ENCODE measurements around the gene NCCRP1. TPM values are rescaled to one million over a fixed set of nuclear protein-coding genes. Genes with fewer than 3 reads are reported as not detected.

NCCRP1 gene
- total and polyA plus RNA-seq, 4 donors, result not detected

- H3K4me1 ChIP-seq (ENCODE audit: control insufficient read depth in 4 of 4, insufficient read depth in 4 of 4, low read length in 3 of 4), result peaks cover 3 to 20% (median 15%) of the 10 kb centered on the region in 4 donors
- no peak overlapping the region for H3K4me3 ChIP-seq (ENCODE audit: low read depth in 1 of 3, low read length in 3 of 3)
- no peaks in the 10 kb centered on the region for H3K36me3 ChIP-seq (ENCODE audit: control insufficient read depth in 4 of 4, insufficient read depth in 3 of 4, low read depth in 1 of 4, low read length in 3 of 4)
- no peaks in the 10 kb centered on the region for H3K9me3 ChIP-seq (ENCODE audit: control insufficient read depth in 4 of 4, low read length in 3 of 4)
- no peak for TF ChIP-seq JUND (IDR thresholded peaks at IDR 0.05)
- no peak for TF ChIP-seq REST (IDR thresholded peaks at IDR 0.05)
- no peak for TF ChIP-seq ZBTB33 (IDR thresholded peaks at IDR 0.05)
- TF ChIP-seq YY1 (IDR thresholded peaks at IDR 0.05), result no peak
- no peak for TF ChIP-seq TAF1 (conservative IDR thresholded peaks at IDR 0.05)
- TF ChIP-seq, protein P1, sequence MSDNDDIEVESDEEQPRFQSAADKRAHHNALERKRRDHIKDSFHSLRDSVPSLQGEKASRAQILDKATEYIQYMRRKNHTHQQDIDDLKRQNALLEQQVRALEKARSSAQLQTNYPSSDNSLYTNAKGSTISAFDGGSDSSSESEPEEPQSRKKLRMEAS (IDR thresholded peaks at IDR 0.05), result no peak
- peaks cover 0 to 2% (median 0%) of the 10 kb centered on the region in 4 donors for H3K27me3 ChIP-seq (ENCODE audit: control insufficient read depth in 4 of 4, insufficient read depth in 4 of 4, low read length in 3 of 4)
- WGBS, result 86% methylated on average over 5 of the region's 5 CpGs
- H3K27ac ChIP-seq (ENCODE audit: low read depth in 1 of 2, low read length in 2 of 2), result no peak overlapping the region
- H3K9ac ChIP-seq (ENCODE audit: low read depth in 1 of 2, low read length in 2 of 2), result no peak overlapping the region
- DNase-seq (ENCODE audit: low spot score), result no peak
These were observed 54.3 kb downstream of the NCCRP1 start for GRCh38 chr19:39251081-39251480.

Other genes with a start within 250 kb of the NCCRP1 start
- gene FBXO17, start 221.2 kb upstream of the NCCRP1 start, total RNA-seq, result 10 to 100 TPM; 21.3 to 31.9 TPM
- gene FBXO17, start 221.2 kb upstream of the NCCRP1 start, polyA plus RNA-seq, result 10 to 100 TPM; 19.7 to 25.6 TPM
- gene FBXO27, start 164.4 kb upstream of the NCCRP1 start, total RNA-seq, result 1 to 10 TPM; 3.1 to 4.3 TPM
- 1 to 10 TPM; 2.1 to 5.0 TPM for gene FBXO27, start 164.4 kb upstream of the NCCRP1 start, polyA plus RNA-seq
- under 1 TPM in 1 of 2 donors, not detected in 1; 0.05 TPM for gene ACP7, start 112.6 kb upstream of the NCCRP1 start, total RNA-seq
- not detected for gene ACP7, start 112.6 kb upstream of the NCCRP1 start, polyA plus RNA-seq
- gene PAK4, start 71.2 kb upstream of the NCCRP1 start, total RNA-seq, result 1 to 10 TPM; 5.4 to 9.5 TPM
- gene PAK4, start 71.2 kb upstream of the NCCRP1 start, polyA plus RNA-seq, result 10 to 100 TPM in 1 of 2 donors, 1 to 10 TPM in 1; 6.0 to 16.6 TPM
- not detected for gene SYCN, start 7.3 kb downstream of the NCCRP1 start, total RNA-seq
- gene SYCN, start 7.3 kb downstream of the NCCRP1 start, polyA plus RNA-seq, result not detected
- not detected for gene IFNL3, start 48.0 kb downstream of the NCCRP1 start, total RNA-seq
- not detected for gene IFNL3, start 48.0 kb downstream of the NCCRP1 start, polyA plus RNA-seq
- gene IFNL4, start 51.9 kb downstream of the NCCRP1 start, total RNA-seq, result not detected
- not detected for gene IFNL4, start 51.9 kb downstream of the NCCRP1 start, polyA plus RNA-seq
- gene IFNL2, start 71.4 kb downstream of the NCCRP1 start, total RNA-seq, result not detected
- gene IFNL2, start 71.4 kb downstream of the NCCRP1 start, polyA plus RNA-seq, result not detected
- not detected for gene IFNL1, start 99.4 kb downstream of the NCCRP1 start, total RNA-seq
- not detected for gene IFNL1, start 99.4 kb downstream of the NCCRP1 start, polyA plus RNA-seq
- gene LRFN1, start 123.9 kb downstream of the NCCRP1 start, total RNA-seq, result under 1 TPM; 0.75 to 0.98 TPM
- gene LRFN1, start 123.9 kb downstream of the NCCRP1 start, polyA plus RNA-seq, result under 1 TPM; 0.11 to 0.55 TPM
- gene GMFG, start 139.1 kb downstream of the NCCRP1 start, total RNA-seq, result 10 to 100 TPM in 1 of 2 donors, 1 to 10 TPM in 1; 9.1 to 20.6 TPM
- 10 to 100 TPM; 19.1 to 24.2 TPM for gene GMFG, start 139.1 kb downstream of the NCCRP1 start, polyA plus RNA-seq
- 10 to 100 TPM; 22.5 to 38.4 TPM for gene SAMD4B, start 145.5 kb downstream of the NCCRP1 start, total RNA-seq
- gene SAMD4B, start 145.5 kb downstream of the NCCRP1 start, polyA plus RNA-seq, result 10 to 100 TPM; 17.3 to 39.4 TPM
- 10 to 100 TPM; 13.7 to 16.7 TPM for gene PAF1, start 194.1 kb downstream of the NCCRP1 start, total RNA-seq
- gene PAF1, start 194.1 kb downstream of the NCCRP1 start, polyA plus RNA-seq, result 10 to 100 TPM; 21.2 to 29.4 TPM
- gene MED29, start 194.4 kb downstream of the NCCRP1 start, total RNA-seq, result 10 to 100 TPM; 11.0 to 13.8 TPM
- gene MED29, start 194.4 kb downstream of the NCCRP1 start, polyA plus RNA-seq, result 10 to 100 TPM; 21.0 to 24.2 TPM
- 1 to 10 TPM; 3.6 to 9.0 TPM for gene ZFP36, start 209.9 kb downstream of the NCCRP1 start, total RNA-seq
- 10 to 100 TPM; 62.0 to 91.9 TPM for gene ZFP36, start 209.9 kb downstream of the NCCRP1 start, polyA plus RNA-seq
- gene PLEKHG2, start 215.7 kb downstream of the NCCRP1 start, total RNA-seq, result 1 to 10 TPM; 3.7 to 4.5 TPM
- 1 to 10 TPM; 2.1 to 2.2 TPM for gene PLEKHG2, start 215.7 kb downstream of the NCCRP1 start, polyA plus RNA-seq
- 100 to 1,000 TPM; 109 to 111 TPM for gene RPS16, start 239.0 kb downstream of the NCCRP1 start, total RNA-seq
- gene RPS16, start 239.0 kb downstream of the NCCRP1 start, polyA plus RNA-seq, result 1,000 to 10,000 TPM in 1 of 2 donors, 100 to 1,000 TPM in 1; 324 to 1,094 TPM
- 10 to 100 TPM; 19.3 to 48.0 TPM for gene SUPT5H, start 248.6 kb downstream of the NCCRP1 start, total RNA-seq
- gene SUPT5H, start 248.6 kb downstream of the NCCRP1 start, polyA plus RNA-seq, result 10 to 100 TPM; 42.5 to 52.5 TPM

Data from liver (tissue), 9 donors.